Measurements from ENCODE around the gene ASTN2.

ASTN2 gene

GRCh38 chr9:117374076-117374725 is 40.7 kb downstream of the ASTN2 start:
- DNase-seq (ENCODE audit: low read depth), result no peak
- TF ChIP-seq CTCF (conservative IDR thresholded peaks at IDR 0.05; ENCODE audit: low read depth, low read length), result no peak
- no peak overlapping the region for H3K4me3 ChIP-seq (ENCODE audit: low read length)

DNA sequence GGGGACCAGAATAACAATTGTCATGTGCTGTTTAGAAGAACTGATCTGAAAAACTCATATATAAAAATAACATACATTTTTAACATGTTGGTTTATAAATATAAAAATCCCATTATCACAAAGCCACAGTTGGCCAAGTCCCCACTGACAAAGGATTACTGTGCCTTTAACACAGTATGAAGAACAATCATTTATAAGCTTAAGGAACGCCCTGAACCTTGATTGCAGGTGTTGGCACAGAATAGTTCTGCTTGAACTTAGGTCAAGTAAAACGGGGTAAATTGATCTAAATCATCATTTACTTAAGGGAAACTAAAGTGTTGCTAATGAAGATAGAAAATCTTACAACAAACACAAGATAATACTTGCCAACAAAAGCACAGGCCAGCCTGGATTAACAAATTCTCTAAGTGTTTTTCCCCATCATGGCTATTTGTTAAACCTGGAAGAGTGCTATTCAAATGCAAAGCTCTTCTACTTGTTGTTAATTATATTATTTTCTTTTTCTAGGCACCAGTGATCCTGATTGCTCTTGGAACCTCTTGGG is 46.1 kb downstream of the ASTN2 start:
- DNase-seq (ENCODE audit: low read depth), result no peak
- H3K4me3 ChIP-seq (ENCODE audit: low read length), result no peak overlapping the region
- TF ChIP-seq CTCF (conservative IDR thresholded peaks at IDR 0.05; ENCODE audit: low read depth, low read length), result no peak

- H3K4me3 ChIP-seq (ENCODE audit: low read length), result no peak overlapping the region
- no peak for TF ChIP-seq CTCF (conservative IDR thresholded peaks at IDR 0.05; ENCODE audit: low read depth, low read length)
- DNase-seq (ENCODE audit: low read depth), result no peak
Measured at GRCh38 chr9:117365438-117365837, 49.4 kb downstream of the ASTN2 start.

DNA sequence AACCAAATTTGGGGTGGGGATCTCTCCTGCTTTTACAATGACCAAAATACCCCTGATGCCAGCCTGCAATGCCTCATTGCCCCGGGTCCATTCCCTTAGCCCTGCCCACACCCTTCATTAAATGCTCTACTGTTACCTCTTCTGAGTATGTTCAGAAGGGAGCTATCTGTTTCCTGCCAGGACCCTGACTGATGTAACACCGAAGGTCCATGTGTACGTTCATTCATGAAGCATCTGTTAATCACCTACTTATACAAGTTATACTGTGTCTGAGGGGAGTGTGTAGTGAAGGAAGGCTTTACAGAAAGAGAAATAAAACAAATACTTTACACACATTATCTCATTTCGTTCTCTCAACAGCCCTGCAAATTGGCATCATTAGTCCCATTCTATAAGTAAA is 51.9 kb downstream of the ASTN2 start:
- no peak overlapping the region for H3K4me3 ChIP-seq (ENCODE audit: low read length)
- DNase-seq (ENCODE audit: low read depth), result no peak
- no peak for TF ChIP-seq CTCF (conservative IDR thresholded peaks at IDR 0.05; ENCODE audit: low read depth, low read length)

- H3K4me3 ChIP-seq (ENCODE audit: low read length), result no peak overlapping the region
- no peak for DNase-seq (ENCODE audit: low read depth)
- TF ChIP-seq CTCF (conservative IDR thresholded peaks at IDR 0.05; ENCODE audit: low read depth, low read length), result no peak
Measured at GRCh38 chr9:117359910-117360309, 54.9 kb downstream of the ASTN2 start.

DNA sequence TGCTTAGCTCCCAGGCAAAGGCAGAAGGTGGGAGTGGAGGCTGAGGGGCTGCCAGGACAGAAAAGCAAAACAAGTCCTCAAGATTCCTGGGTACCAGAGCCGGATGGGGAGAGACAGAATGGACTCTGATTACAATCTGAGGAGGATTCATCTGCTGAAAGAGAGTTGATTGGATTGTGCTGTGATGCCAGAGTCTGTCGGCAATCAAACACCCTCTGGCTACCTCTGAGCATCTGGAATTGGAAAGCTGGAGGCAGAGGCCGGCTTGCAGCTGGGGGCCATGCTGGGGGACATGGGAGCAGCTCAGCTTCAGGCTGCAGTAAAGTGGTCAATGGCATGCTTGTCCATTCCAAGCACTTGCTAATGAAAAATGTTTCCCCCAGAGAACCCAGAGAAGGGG is 59.3 kb downstream of the ASTN2 start:
- no peak for TF ChIP-seq CTCF (conservative IDR thresholded peaks at IDR 0.05; ENCODE audit: low read depth, low read length)

DNA sequence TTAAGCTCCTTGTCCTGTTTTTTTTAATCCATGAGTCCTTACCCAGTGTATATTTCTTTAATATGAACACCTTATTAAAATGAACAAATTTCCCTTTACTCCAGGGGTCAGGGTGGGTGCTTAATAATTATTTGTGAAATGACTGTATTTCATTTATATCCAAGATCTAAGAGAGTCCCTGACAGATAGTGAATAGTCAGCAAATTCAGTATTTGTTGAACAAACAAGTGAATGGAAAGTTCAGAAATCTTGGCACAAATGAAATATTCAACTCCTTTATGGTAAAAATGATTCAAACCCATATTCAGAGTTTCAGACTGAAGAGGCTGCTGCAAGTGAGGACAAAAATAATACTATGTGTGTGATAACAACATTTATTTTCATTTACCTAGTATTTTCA is 59.9 kb downstream of the ASTN2 start:
- no peak for DNase-seq (ENCODE audit: low read depth)
- no peak overlapping the region for H3K4me3 ChIP-seq (ENCODE audit: low read length)
- no peak for TF ChIP-seq CTCF (conservative IDR thresholded peaks at IDR 0.05; ENCODE audit: low read depth, low read length)

More for the DNA sequence above, 59.3 kb downstream of the ASTN2 start:
- H3K4me3 ChIP-seq (ENCODE audit: low read length), result no peak overlapping the region
- DNase-seq (ENCODE audit: low read depth), result no peak

Measured in retinal pigment epithelial cell (primary cell).